SK-N-SH treated with all-trans-retinoic acid at 6 μM for 48 hours (cell line): ENCODE data around the gene CSF1.

Experiments
- BACH2 ChIP-seq: fragments of 250-450 bp; sonication (Bioruptor Pico); IDR thresholded peaks from 2 replicates; pipeline ENCODE4 v1.9.0; 2021; ENCODE audit warnings: mild to moderate bottlenecking, borderline replicate concordance
- CSDC2 ChIP-seq: fragments of 250-450 bp; sonication (Bioruptor Pico); IDR thresholded peaks from 2 replicates; pipeline ENCODE4 v1.5.0; 2020; ENCODE audit warnings: mild to moderate bottlenecking, moderate library complexity
- CSRNP3 ChIP-seq: fragments of 250-450 bp; sonication (Bioruptor Pico); IDR thresholded peaks from 2 replicates; pipeline ENCODE4 v1.5.1; 2021; ENCODE audit warnings: mild to moderate bottlenecking, moderate library complexity
- GLIS3 ChIP-seq: fragments of 250-450 bp; sonication (Bioruptor Pico); IDR thresholded peaks from 2 replicates; pipeline ENCODE4 v1.5.0; 2020; ENCODE audit warnings: mild to moderate bottlenecking, moderate library complexity
- OSR1 ChIP-seq: fragments of 250-450 bp; sonication (Bioruptor Pico); IDR thresholded peaks from 2 replicates; pipeline ENCODE4 v1.8.0; 2022; ENCODE audit warnings: moderate library complexity, mild to moderate bottlenecking, inconsistent platforms
- PATZ1 ChIP-seq: fragments of 250-450 bp; sonication (Bioruptor Pico); IDR thresholded peaks from 2 replicates; pipeline ENCODE4 v1.8.0; 2020; ENCODE audit warnings: mild to moderate bottlenecking, moderate library complexity, borderline replicate concordance
- PPARA ChIP-seq: fragments of 250-450 bp; sonication (Bioruptor Pico); IDR thresholded peaks from 2 replicates; pipeline ENCODE4 v1.5.0; 2020; ENCODE audit warnings: mild to moderate bottlenecking, borderline replicate concordance
- RARB ChIP-seq: fragments of 250-450 bp; sonication (Bioruptor Pico); IDR thresholded peaks from 2 replicates; pipeline ENCODE4 v1.8.0; 2021; ENCODE audit warnings: mild to moderate bottlenecking, moderate library complexity
- SNAI2 ChIP-seq: fragments of 250-450 bp; sonication (Bioruptor Pico); IDR thresholded peaks from 2 replicates; pipeline ENCODE4 v1.5.0; 2020; ENCODE audit warnings: mild to moderate bottlenecking, moderate library complexity
- TOX ChIP-seq: fragments of 250-450 bp; sonication (Bioruptor Pico); IDR thresholded peaks from 2 replicates; pipeline ENCODE4 v1.8.0; 2021; ENCODE audit warnings: mild to moderate bottlenecking, moderate library complexity, borderline replicate concordance
- TSHZ2 ChIP-seq: fragments of 250-450 bp; sonication (Bioruptor Pico); IDR thresholded peaks from 2 replicates; pipeline ENCODE4 v1.5.0; 2020; ENCODE audit warnings: mild to moderate bottlenecking, moderate library complexity
- ZFP30 ChIP-seq: fragments of 450-650 bp; formaldehyde crosslinking; IDR thresholded peaks from 2 replicates; pipeline ENCODE4 v1.5.0; 2022; ENCODE audit warnings: mild to moderate bottlenecking, moderate library complexity

GRCh38 chr1:109910123-109910962, at the start of gene CSF1:
- TF ChIP-seq OSR1 (CRISPR knock-in tag) (no peak), TSHZ2 (CRISPR knock-in tag) (no peak), SNAI2 (CRISPR knock-in tag) (no peak), TOX (CRISPR knock-in tag) (no peak), CSDC2 (CRISPR knock-in tag) (no peak), GLIS3 (CRISPR knock-in tag) (no peak), PATZ1 (CRISPR knock-in tag) (no peak), BACH2 (CRISPR knock-in tag) (no peak), RARB (CRISPR knock-in tag) (no peak), PPARA (CRISPR knock-in tag) (no peak), CSRNP3 (CRISPR knock-in tag) (no peak), ZFP30 (CRISPR knock-in tag) (no peak)
